Measurements from ENCODE around the gene ZYX. TPM values are rescaled to one million over a fixed set of nuclear protein-coding genes. Genes with fewer than 3 reads are reported as not detected.

ZYX gene
- total RNA-seq, 1 donor: 48.4 TPM

DNA sequence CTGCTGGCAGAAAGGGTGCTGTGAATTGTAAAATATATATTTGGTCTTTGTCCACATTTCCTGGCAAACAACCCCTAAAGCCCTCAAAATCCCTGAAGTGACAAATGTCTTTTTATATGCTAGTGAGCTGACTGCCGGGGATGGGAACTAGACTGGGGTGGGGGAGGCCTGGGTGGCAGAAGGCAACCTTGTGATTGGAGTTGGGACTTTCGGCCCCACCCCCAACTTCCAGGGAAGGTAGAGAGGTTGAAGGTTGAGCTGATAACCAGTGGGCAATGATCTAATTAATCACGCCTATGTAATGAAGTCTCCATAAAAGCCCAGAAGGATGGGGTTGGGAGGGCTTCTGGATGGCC is 24.8 kb downstream of the ZYX start:
- no peak for TF ChIP-seq CTCF (IDR thresholded peaks at IDR 0.05; ENCODE audit: insufficient read depth, low read length)
- H3K4me3 ChIP-seq (ENCODE audit: low read depth, low read length): no peak overlapping the region
- no peak for DNase-seq (ENCODE audit: low read depth)

DNA sequence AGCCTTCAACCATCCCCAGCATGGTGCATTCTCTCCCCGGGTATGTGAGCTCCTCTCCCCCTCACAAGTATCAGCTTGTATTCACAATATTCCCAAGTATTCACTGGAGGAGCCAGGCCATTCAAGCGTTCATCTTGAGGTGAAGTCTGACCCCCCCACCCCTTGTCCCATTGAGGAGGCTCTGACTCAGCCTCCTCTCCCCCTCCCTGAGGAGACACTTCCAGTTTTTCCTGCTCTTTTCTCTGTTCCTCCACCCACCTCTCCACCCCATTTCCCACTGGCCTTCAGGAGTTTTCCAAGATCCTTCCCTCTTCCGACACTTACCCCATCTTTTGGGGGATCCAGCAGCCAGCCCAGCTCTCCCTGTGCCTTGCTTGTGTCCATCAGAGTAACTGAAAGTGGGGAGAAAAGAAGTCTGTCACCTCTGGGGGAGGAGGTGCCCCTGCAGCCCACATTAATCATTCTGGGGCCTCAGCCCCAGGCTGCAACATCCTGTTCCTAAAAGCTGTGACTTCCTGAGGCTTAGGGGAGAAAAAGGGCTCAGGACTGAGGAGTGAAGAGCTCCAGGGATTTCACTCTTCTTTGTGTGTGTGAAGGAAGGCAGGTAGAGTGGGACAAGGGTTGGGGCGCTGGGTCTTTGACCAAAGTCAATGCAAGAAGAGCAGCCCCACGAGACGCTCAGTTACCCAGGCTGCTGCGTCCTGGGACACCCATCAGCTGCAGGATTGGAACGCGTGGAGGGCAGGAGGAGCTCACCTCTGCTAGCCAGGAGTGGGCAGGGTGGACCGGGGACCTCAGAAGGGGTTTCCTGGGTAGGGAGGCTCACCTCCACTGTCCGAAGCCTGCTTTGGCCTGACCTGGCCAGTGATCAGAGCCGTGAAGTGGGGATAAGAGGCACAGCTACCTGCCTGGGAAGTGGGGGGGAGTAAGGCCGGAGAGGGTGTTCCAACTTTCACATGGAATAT is 26.4 kb downstream of the ZYX start:
- no peak overlapping the region for H3K4me3 ChIP-seq (ENCODE audit: low read depth, low read length)
- no peak for TF ChIP-seq CTCF (IDR thresholded peaks at IDR 0.05; ENCODE audit: insufficient read depth, low read length)
- no peak for DNase-seq (ENCODE audit: low read depth)

DNA sequence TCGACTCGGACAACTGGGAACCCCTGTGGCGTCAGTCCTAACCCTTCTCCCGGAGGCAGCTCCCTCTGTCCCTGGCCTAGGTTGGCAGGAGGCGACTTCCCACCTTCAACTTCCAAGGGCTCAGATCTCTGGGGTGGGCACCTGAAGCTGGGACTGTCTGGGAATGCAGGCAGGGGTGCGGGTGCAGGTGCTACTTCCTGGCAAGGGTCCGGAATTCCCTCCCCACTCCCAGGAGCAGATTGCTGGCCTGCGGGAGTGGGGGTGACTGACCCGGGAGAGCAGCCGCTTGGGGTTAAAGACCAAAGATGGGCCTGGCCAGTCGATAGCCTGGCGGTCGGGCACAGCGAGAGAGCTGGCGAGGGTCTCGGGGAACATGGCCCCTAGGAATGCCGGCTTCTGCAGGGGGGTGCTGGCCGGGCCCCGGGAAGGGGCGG is 27.1 kb downstream of the ZYX start:
- TF ChIP-seq CTCF (IDR thresholded peaks at IDR 0.05; ENCODE audit: insufficient read depth, low read length): no peak
- no peak for DNase-seq (ENCODE audit: low read depth)

DNA sequence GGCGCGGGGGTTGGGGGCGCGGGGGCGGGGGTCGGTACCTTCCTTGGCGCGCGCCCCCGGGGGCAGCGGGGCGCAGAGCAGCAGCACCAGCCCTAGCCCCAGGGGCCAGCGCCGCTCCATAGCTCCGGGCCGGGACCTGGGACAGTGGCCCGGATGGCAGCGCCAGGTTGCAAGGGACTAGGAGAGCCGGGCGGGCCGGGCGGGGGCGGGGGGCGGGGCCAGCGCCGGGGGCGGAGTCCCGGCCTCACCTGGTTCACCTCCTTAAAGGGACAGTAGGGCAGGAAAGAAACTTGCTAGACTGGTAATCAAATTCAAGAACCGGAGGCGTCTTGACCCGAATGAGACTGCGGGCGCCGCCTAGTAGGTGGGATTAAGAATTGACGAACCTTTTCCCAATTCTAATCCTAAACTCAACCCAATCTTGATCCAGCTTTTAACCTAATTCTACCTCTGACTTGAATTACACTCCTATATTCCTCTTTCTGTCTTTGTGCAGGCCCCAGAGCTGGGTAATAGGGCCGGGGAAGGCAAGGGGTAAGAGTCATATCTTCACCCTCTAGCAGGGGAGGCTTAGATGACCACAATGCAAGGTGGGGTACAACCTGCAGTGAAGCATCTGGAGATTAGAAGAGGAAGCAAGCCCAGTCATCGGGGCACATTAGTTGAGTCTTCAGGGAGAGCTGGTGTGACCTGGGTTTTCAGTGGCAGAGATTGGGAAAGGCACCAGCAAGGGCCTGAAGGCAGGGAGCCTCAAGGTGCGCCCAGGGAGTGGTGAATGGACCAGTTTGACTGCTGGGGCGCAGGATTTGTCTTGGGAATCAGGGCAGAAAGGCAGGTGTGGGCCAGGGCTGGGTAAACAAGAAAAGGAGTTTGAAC is 27.8 kb downstream of the ZYX start, which contains the start of gene EPHA1:
Gene EPHA1 (minus strand): TSS at position 171 of the 876 bp plus-strand sequence. CDS start 51 bp downstream, at position 120.
- H3K4me3 ChIP-seq (ENCODE audit: low read depth, low read length): no peak within 1 kb of the TSS
- no peak for DNase-seq (ENCODE audit: low read depth)
- TF ChIP-seq CTCF (IDR thresholded peaks at IDR 0.05; ENCODE audit: insufficient read depth, low read length): peak; percentile 36

More for the DNA sequence above, 27.1 kb downstream of the ZYX start:
- no peak overlapping the region for H3K4me3 ChIP-seq (ENCODE audit: low read depth, low read length)

- peak; percentile 87 for DNase-seq (ENCODE audit: low read depth)
- no peak for TF ChIP-seq CTCF (IDR thresholded peaks at IDR 0.05; ENCODE audit: insufficient read depth, low read length)
- no peak overlapping the region for H3K4me3 ChIP-seq (ENCODE audit: low read depth, low read length)
Measured at GRCh38 chr7:143410521-143411004, 29.4 kb downstream of the ZYX start.

- H3K4me3 ChIP-seq (ENCODE audit: low read depth, low read length): no peak overlapping the region
- no peak for TF ChIP-seq CTCF (IDR thresholded peaks at IDR 0.05; ENCODE audit: insufficient read depth, low read length)
- DNase-seq (ENCODE audit: low read depth): no peak
Measured at GRCh38 chr7:143411976-143412708, 31.0 kb downstream of the ZYX start.

All from fibroblast of the aortic adventitia (primary cell).